ENCODE measurements around the gene MRPL27. TPM values are rescaled to one million over a fixed set of nuclear protein-coding genes. Genes with fewer than 3 reads are reported as not detected.

The MRPL27 gene
- total and polyA plus RNA-seq, 2 of the 4 experiments (the other 2 are of a cell fraction): 176 to 202 TPM

DNA sequence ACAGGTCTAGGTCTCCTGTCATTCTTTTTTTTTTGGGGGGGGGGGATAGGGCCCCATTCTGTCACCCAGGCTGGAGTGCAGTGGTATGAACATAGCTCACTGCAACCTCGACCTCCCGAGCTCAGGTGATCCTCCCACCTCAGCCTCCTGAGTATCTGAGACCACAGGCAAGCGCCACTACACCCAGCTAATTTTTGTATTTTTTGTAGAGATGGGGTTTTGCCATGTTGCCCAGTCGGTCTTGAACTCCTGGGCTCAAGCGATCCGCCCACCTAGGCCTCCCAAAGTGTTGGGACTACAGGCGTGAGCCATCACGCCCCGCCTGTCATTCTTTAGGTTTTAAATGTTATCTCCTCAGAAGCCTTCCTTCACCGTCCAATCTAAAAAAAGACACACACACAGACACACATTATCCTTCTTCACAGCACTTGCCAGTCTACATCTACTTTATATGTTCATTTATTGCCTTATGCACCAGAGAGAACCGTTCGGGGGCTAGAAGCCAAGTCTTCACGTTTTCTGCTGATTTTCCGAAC lies 694 bp downstream of the MRPL27 start:
- CTCF ChIA-PET: no interaction called here
- H4K20me1 ChIP-seq (ENCODE audit: insufficient read depth, low read length): no peaks in the 10 kb centered on the region
- H3K23ac ChIP-seq (ENCODE audit: low read depth, low read length): peak overlapping the region; percentile 86
- no peak for TF ChIP-seq POLR2A (IDR thresholded peaks at IDR 0.05; ENCODE audit: low read depth, low read length)
- no peak for TF ChIP-seq CEBPB (IDR thresholded peaks at IDR 0.05; ENCODE audit: low read depth, low read length)
- TF ChIP-seq MAFK (IDR thresholded peaks at IDR 0.05; ENCODE audit: low read depth, low read length): no peak
- TF ChIP-seq SMC3 (IDR thresholded peaks at IDR 0.05; ENCODE audit: low read depth, low read length): no peak
- no peak for TF ChIP-seq NFE2L2 (IDR thresholded peaks at IDR 0.05; ENCODE audit: low read depth, low read length)
- no peak for TF ChIP-seq RFX5 (IDR thresholded peaks at IDR 0.05; ENCODE audit: low read depth, low read length)
- no peak for TF ChIP-seq MXI1 (IDR thresholded peaks at IDR 0.05; ENCODE audit: borderline replicate concordance, low read depth, low read length)
- TF ChIP-seq MAZ (IDR thresholded peaks at IDR 0.05; ENCODE audit: borderline replicate concordance, low read depth, low read length): no peak
- TF ChIP-seq BHLHE40 (IDR thresholded peaks at IDR 0.05; ENCODE audit: low read depth, low read length): no peak
- peak overlapping the region; percentile 98 for H2AK9ac ChIP-seq (replicated peaks; ENCODE audit: low read depth, low read length, poor library complexity)
- H4K8ac ChIP-seq (ENCODE audit: low read depth in 2 of 2, low read length in 2 of 2): peak overlapping the region; percentile 74 to 100
- peak overlapping the region; percentile 88 for H3K9ac ChIP-seq (ENCODE audit: low read depth, low read length)
- peak overlapping the region; percentile 89 for H2AK5ac ChIP-seq (ENCODE audit: low read depth, low read length)
- BruUV-seq (replicated peaks): TSS peak; percentile 37
- peak overlapping the region; percentile 98 for H3K56ac ChIP-seq (ENCODE audit: extremely low read depth, insufficient read depth, low read length)
- peak; percentile 12 for ATAC-seq (ENCODE audit: low read depth)
- intact Hi-C loops (cut with micrococcal nuclease): no loop called here
- H3K36me3 ChIP-seq (ENCODE audit: control insufficient read depth, insufficient read depth, low read length): peaks cover 24% of the 10 kb centered on the region
- peak overlapping the region; percentile 99; the same call in 1 of the 2 replicates for H4K5ac ChIP-seq (ENCODE audit: low read depth, low read length)
- peak overlapping the region; percentile 99 for H3K4ac ChIP-seq (ENCODE audit: low read depth, low read length)
- peak overlapping the region; percentile 95 for H3K27ac ChIP-seq (ENCODE audit: insufficient read depth, low read length)
- POLR2A ChIA-PET (ENCODE audit: unreplicated experiment): no interaction called here
- peak overlapping the region; percentile 98 for H2AFZ ChIP-seq (replicated peaks; ENCODE audit: low read length, poor library complexity)
- in situ Hi-C loops (cut with MboI; ENCODE audit: low sequenced_read_pairs): no loop called here
- peak overlapping the region; percentile 4; the same call in 1 of the 2 replicates for H2BK120ac ChIP-seq (ENCODE audit: low read depth, low read length)
- H4K91ac ChIP-seq (ENCODE audit: insufficient read depth, low read depth, low read length): peak overlapping the region; percentile 20
- DNase-seq: no peak
- H2BK20ac ChIP-seq (ENCODE audit: low read depth, low read length): no peak overlapping the region
- WGBS, 2 experiments (ENCODE audit: extremely low coverage in 2 of 2, insufficient read length in 1 of 2): 10% methylated on average over 7 of the region's 14 CpGs; no CpG with 5 or more reads in 1 of the 2 experiments
- peaks cover 33 to 51% of the 10 kb centered on the region in 2 experiments for H3K79me1 ChIP-seq (ENCODE audit: low read depth in 1 of 2, low read length in 2 of 2)
- H2BK15ac ChIP-seq (ENCODE audit: low read depth, low read length): no peak overlapping the region
- H3K18ac ChIP-seq (ENCODE audit: low read depth, low read length): no peak overlapping the region
- H3K4me2 ChIP-seq (ENCODE audit: low read depth, low read length): peak overlapping the region; percentile 88
- H3K4me1 ChIP-seq (ENCODE audit: control insufficient read depth, insufficient read depth, low read length): no peaks in the 10 kb centered on the region
- peaks cover 7% of the 10 kb centered on the region; the same call in 1 of the 2 replicates for H3K9me1 ChIP-seq (ENCODE audit: insufficient read depth, low read length)
- H3K14ac ChIP-seq (replicated peaks; ENCODE audit: low read depth, low read length): peak overlapping the region; percentile 91
- dilution Hi-C loops (cut with HindIII; ENCODE audit: low sequenced_read_pairs, unreplicated experiment): no loop called here
- H2BK5ac ChIP-seq (ENCODE audit: low read depth, low read length, poor library complexity, severe bottlenecking): peak overlapping the region; percentile 96
- peak overlapping the region; percentile 67 for H3K4me3 ChIP-seq (ENCODE audit: insufficient read depth, low read depth, low read length)
- H3K27me3 ChIP-seq (ENCODE audit: control insufficient read depth, insufficient read depth, low read length): no peaks in the 10 kb centered on the region
- no peaks in the 10 kb centered on the region for H3K9me3 ChIP-seq (ENCODE audit: control insufficient read depth, insufficient read depth, low read length)
